ENCODE data around the gene NLK.

GRCh38 chr17:28069061-28069460 lies 26.6 kb downstream of the NLK start:
- TF ChIP-seq, protein P1, sequence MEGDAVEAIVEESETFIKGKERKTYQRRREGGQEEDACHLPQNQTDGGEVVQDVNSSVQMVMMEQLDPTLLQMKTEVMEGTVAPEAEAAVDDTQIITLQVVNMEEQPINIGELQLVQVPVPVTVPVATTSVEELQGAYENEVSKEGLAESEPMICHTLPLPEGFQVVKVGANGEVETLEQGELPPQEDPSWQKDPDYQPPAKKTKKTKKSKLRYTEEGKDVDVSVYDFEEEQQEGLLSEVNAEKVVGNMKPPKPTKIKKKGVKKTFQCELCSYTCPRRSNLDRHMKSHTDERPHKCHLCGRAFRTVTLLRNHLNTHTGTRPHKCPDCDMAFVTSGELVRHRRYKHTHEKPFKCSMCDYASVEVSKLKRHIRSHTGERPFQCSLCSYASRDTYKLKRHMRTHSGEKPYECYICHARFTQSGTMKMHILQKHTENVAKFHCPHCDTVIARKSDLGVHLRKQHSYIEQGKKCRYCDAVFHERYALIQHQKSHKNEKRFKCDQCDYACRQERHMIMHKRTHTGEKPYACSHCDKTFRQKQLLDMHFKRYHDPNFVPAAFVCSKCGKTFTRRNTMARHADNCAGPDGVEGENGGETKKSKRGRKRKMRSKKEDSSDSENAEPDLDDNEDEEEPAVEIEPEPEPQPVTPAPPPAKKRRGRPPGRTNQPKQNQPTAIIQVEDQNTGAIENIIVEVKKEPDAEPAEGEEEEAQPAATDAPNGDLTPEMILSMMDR (IDR thresholded peaks at IDR 0.05; ENCODE audit: insufficient read depth, low read depth, low read length): no peak
- TF ChIP-seq EZH2 (IDR thresholded peaks at IDR 0.05; ENCODE audit: insufficient read depth, low read length): no peak

Measured in astrocyte (in vitro differentiated cells and primary cell).